Measurements from ENCODE around the gene ADARB1.
"Not testable (repeated sequence)": the region's sequence is repeated elsewhere in the genome, so short reads cannot be mapped to it uniquely, and the experiment has no call there.

The ADARB1 gene

DNA sequence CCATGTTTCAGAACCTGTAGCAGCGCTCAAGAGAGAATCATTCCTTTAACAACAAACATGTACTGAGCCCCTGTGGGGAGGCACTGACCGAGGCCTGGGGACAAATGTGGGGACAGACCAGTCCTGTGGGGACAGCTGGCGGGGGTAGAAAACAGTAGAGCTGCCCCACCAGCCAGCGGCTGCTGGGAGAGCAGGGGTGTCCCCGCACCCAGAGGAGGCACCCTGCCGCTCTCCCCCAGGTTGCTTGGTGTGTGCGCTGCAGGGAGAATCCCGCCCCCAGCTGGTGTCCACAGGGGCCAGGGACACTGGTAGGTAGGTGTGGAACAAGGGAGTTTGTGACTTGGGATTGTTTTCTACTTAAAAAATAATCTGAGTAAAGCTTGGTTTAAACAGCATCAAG is 62.1 kb downstream of the ADARB1 start:
- DNase-seq (ENCODE audit: low read depth): no peak
- TF ChIP-seq, protein P1, sequence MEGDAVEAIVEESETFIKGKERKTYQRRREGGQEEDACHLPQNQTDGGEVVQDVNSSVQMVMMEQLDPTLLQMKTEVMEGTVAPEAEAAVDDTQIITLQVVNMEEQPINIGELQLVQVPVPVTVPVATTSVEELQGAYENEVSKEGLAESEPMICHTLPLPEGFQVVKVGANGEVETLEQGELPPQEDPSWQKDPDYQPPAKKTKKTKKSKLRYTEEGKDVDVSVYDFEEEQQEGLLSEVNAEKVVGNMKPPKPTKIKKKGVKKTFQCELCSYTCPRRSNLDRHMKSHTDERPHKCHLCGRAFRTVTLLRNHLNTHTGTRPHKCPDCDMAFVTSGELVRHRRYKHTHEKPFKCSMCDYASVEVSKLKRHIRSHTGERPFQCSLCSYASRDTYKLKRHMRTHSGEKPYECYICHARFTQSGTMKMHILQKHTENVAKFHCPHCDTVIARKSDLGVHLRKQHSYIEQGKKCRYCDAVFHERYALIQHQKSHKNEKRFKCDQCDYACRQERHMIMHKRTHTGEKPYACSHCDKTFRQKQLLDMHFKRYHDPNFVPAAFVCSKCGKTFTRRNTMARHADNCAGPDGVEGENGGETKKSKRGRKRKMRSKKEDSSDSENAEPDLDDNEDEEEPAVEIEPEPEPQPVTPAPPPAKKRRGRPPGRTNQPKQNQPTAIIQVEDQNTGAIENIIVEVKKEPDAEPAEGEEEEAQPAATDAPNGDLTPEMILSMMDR (IDR thresholded peaks at IDR 0.05; ENCODE audit: insufficient read depth, low read depth, low read length, missing control alignments): no peak
- no peak overlapping the region for H3K4me3 ChIP-seq (ENCODE audit: low read length)

DNA sequence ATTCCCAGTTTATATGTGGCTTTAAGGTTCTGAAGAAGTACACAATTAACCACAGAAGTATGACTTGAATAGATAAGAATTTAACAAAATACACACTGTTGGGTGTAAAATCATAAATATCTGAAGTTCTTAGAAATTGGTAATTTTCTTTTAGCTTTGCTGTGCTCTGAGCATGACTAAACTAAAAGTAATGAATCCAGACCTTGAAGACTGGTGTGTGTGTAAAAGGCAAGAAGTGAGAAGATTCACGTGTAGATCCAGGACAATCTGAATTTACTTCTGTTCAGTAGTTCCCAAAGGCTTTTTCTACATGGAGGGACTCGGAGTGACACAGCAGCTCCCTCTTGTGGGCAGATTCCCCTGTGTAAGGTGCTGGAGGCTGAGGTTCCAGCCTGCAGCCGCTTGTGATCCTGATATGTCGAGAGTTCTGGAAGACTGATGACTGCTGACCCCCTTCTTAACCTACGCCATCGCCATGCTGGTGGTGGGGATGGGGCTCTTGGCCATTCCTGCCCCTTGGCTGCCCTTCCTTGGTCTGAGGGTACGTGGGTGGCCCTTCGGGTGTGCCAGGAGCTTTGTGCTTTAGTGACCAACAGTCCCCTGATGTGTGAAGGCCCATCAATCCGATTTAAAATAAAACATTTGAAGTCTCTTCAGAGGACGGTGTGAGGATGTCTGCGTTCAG is 62.7 kb downstream of the ADARB1 start:
- H3K4me3 ChIP-seq (ENCODE audit: low read length): no peak overlapping the region
- peak; percentile 83 for DNase-seq (ENCODE audit: low read depth)
- TF ChIP-seq, protein P1 (IDR thresholded peaks at IDR 0.05; ENCODE audit: insufficient read depth, low read depth, low read length, missing control alignments): peak; percentile 95

DNA sequence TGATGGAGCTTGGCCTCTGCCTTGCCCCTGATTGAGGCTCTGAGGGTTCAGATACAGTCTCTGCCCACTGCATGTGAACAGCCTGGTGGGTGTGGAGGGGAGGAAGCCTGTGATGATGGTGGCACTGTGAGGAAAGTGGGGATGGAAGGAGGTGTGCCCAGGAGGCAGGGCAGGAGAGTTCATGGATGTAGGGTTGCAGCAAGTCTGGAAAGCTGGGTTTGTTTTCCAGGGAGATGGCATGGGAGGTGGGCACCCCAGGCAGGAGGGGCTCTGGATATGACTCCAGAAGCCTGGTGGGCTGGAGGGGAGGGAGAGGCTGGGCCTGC is 63.2 kb downstream of the ADARB1 start:
- TF ChIP-seq, protein P1 (IDR thresholded peaks at IDR 0.05; ENCODE audit: insufficient read depth, low read depth, low read length, missing control alignments): no peak
- H3K4me3 ChIP-seq (ENCODE audit: low read length): no peak overlapping the region
- no peak for DNase-seq (ENCODE audit: low read depth)

DNA sequence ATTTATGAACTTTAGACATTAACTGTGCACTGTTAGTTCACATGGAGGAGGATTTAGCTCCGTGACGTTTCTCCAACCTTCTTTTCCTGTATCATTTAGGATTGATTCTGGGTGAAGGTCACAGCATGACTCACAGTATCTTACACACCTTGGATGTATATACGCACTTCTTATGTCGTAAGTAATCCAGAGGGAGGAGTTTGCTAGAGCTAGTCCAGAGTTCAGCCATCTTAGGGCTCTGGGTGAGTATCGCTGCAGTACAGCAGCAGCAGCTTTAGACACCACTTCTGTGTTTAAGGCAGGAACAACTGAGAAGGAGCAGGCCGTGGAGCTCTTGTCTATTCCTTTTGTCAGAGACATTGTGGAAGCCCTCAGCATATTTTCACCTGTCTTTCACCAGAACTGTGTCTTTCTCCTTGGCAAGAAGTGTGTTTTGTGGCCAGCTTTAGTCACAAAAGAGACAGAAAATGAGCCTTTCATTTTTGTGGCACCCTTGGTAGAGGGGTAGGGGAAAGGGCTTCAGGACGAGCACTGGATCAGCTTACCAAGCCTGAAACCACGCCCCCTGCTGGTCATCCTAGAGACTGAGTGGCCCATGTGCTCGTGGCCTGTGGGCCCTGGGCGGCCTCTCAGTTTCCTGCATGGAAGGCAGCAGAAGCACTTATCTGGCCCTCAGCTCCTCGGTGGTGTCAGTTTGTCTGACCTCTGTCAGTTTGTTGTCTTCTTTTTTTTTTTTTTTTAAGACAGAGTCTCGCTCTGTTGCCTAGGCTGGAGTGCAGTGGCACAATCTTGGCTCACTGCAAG is 64.0 kb downstream of the ADARB1 start:
- no peak overlapping the region for H3K4me3 ChIP-seq (ENCODE audit: low read length)
- TF ChIP-seq, protein P1 (IDR thresholded peaks at IDR 0.05; ENCODE audit: insufficient read depth, low read depth, low read length, missing control alignments): peak; percentile 77
- DNase-seq (ENCODE audit: low read depth): peak; percentile 75

DNA sequence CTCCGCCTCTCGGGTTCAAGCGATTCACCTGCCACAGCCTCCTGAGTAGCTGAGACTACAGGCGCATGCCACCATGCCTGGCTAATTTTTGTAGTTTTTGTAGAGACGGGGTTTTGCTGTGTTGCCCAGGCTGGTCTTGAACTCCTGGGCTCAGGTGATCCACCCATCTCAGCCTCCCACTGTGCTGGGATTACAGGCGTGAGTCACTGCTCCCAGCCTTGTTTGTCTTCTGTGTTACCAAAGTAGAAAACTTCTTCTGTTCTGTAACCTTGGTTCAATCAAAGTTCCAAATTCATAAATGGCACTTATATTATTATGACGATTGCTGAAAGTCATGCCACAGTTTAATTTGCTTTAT is 64.6 kb downstream of the ADARB1 start:
- not testable (repeated sequence) for H3K4me3 ChIP-seq (ENCODE audit: low read length); DNase-seq (ENCODE audit: low read depth)

DNA sequence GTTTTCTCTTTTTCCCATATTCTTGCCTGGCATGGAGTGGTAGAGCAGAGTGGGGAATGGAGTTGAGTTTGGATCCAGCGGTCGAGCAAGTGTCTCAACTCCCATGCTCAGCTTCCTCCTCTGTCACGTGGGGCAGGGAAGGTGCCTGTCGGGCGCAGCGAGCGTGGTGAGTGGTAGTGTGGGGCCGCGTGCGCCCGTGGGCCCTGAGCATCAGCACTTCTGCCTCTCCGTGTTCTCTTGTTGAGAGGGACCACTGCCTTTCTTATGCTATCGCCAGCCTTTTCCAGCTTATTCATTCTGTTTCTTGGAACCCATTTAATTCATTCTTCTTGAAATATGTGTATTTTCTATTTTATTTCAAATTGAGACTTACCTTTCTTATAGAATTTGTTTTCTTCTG is 65.1 kb downstream of the ADARB1 start:
- no peak for DNase-seq (ENCODE audit: low read depth)
- TF ChIP-seq, protein P1 (IDR thresholded peaks at IDR 0.05; ENCODE audit: insufficient read depth, low read depth, low read length, missing control alignments): no peak
- H3K4me3 ChIP-seq (ENCODE audit: low read length): no peak overlapping the region

DNA sequence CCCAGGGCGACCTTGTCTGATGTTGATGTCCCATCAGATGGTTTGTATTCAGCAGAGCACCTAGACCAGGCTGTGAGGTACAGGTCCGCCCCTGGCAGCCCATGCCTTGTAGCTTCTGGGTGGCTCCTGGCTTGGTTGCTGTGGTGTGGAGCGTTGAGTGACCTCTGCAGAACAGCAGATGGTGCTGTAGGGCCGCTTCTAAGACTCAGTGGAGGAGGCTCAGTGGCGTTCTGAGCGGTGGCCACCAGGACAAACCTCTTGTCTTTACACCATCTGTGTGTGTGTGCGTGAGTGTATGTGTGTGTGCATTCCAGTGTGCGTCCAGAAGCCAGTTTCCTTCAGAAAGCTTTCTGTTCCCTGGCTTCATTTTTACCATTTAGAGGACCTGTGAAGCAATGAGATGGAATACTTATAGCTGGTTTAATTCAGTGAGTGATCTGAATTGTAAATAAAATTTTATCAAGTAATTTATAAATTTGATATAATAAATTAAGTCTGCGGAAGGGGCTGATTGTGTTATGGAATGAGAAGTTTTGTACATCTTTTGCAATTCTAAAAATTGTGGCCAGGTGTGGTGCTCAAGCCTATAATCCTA is 66.1 kb downstream of the ADARB1 start:
- no peak overlapping the region for H3K4me3 ChIP-seq (ENCODE audit: low read length)
- TF ChIP-seq, protein P1 (IDR thresholded peaks at IDR 0.05; ENCODE audit: insufficient read depth, low read depth, low read length, missing control alignments): peak; percentile 94
- DNase-seq (ENCODE audit: low read depth): peak; percentile 89

DNA sequence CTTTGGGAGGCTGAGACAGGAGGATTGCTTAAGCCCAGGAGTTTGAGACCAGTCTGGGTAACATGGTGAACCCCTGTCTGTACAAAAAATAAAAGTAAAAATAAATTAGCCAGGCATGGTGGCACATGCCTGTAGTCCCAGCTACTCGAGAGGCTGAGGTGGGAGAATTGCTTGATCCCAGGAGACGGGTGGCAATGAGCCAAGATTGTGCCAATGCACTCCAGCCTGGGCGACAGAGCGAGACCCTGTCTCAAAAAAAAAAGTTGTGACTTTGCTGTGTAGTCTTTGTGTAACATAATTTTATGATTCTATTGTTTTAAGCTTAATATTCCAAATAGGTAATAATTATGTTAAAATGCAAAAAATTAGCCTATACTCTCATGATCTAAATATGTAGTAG is 66.6 kb downstream of the ADARB1 start:
- DNase-seq (ENCODE audit: low read depth); H3K4me3 ChIP-seq (ENCODE audit: low read length): not testable (repeated sequence)

All from epithelial cell of esophagus (primary cell).